Nephron (organoid): ENCODE data around the gene MCCD1.
"Not testable (repeated sequence)": the region's sequence is repeated elsewhere in the genome, so short reads cannot be mapped to it uniquely, and the experiment has no call there.

ENCODE experiments used
- H3K27ac Mint-ChIP-seq, 3 experiments: 2 replicates each; pipeline ENCODE4 v1.8.0; 2020; ENCODE audit warnings: mixed read lengths in 3 of 3, mild to moderate bottlenecking in 2 of 3, moderate library complexity in 1 of 3
- H3K27me3 Mint-ChIP-seq: 2 replicates; pipeline ENCODE4 v1.8.0; 2021; ENCODE audit warnings: low read depth, mild to moderate bottlenecking, moderate library complexity, mixed read lengths
- H3K36me3 Mint-ChIP-seq: 2 replicates; pipeline ENCODE4 v1.8.0; 2020; ENCODE audit warnings: low read depth, mixed read lengths
- H3K4me1 Mint-ChIP-seq: 2 replicates; pipeline ENCODE4 v1.8.0; 2020; ENCODE audit warnings: mixed read lengths
- H3K4me3 Mint-ChIP-seq, 3 experiments: 2 replicates each; pipeline ENCODE4 v1.8.0; 2020; ENCODE audit warnings: mild to moderate bottlenecking in 3 of 3, mixed read lengths in 3 of 3, moderate library complexity in 2 of 3
- H3K9me3 Mint-ChIP-seq: 2 replicates; pipeline ENCODE4 v1.8.0; 2020; ENCODE audit warnings: mixed read lengths
- TF ChIP-seq, protein P1 (sequence below), 3 experiments: fragments of 200-600 bp; sonication (generic); IDR thresholded peaks; one replicate each; pipeline ENCODE4 v1.5.0; 2021; ENCODE audit warnings: antibody characterized with exemption in 3 of 3; ENCODE audit not compliant: unreplicated experiment in 3 of 3

Gene MCCD1

DNA sequence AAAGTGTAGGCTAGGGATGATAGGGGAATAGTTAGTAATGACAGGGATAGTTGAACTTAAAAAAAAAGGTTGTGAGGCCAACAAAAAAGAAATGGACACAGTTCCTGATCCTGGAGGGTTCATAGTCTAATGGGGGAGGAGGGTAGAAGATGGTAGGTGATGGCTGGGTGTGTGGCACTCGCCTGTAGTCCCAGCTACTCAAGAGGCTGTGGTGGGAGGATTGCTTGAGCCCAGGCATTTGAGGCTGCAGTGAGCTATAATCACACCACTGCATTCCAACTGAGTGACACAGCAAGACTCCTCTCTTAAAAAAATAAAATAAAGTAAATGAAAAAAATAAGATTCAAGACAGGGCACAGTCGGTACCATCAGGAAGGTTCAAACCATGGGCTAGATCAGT lies 33.2 kb upstream of the MCCD1 start:
- Mint-ChIP-seq H3K27ac (no peak overlapping the region), H3K9me3 (no peaks in the 10 kb centered on the region), H3K4me1 (peaks cover 27% of the 10 kb centered on the region), H3K36me3 (no peaks in the 10 kb centered on the region), H3K27me3 (peaks cover 92% of the 10 kb centered on the region), H3K4me3 (peak overlapping the region; percentile 11 to 30 (median 21))
- TF ChIP-seq, protein P1, sequence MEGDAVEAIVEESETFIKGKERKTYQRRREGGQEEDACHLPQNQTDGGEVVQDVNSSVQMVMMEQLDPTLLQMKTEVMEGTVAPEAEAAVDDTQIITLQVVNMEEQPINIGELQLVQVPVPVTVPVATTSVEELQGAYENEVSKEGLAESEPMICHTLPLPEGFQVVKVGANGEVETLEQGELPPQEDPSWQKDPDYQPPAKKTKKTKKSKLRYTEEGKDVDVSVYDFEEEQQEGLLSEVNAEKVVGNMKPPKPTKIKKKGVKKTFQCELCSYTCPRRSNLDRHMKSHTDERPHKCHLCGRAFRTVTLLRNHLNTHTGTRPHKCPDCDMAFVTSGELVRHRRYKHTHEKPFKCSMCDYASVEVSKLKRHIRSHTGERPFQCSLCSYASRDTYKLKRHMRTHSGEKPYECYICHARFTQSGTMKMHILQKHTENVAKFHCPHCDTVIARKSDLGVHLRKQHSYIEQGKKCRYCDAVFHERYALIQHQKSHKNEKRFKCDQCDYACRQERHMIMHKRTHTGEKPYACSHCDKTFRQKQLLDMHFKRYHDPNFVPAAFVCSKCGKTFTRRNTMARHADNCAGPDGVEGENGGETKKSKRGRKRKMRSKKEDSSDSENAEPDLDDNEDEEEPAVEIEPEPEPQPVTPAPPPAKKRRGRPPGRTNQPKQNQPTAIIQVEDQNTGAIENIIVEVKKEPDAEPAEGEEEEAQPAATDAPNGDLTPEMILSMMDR (IDR thresholded peaks at IDR 0.05; ENCODE audit: unreplicated experiment in 3 of 3): no peak

DNA sequence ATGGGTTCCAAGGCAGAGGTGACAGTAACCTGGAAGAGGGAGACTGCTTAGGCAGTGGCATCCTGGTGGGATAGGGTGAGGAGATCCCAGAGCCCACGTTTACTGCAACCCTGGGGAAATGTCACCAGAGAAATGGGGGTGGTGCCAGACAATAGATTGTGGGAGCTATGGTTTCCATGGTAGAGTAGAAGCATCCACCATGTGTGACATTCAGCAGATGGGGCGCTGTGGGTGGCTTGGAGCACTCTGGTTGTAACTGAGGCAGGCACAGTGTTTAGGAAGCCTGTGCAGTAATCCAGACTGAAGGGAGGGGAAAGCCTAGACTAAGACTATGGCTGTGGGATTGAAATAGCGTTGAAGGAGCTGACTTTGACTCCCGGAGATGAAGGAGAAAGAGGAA lies 31.9 kb upstream of the MCCD1 start:
- H3K9me3 Mint-ChIP-seq, H3K27ac Mint-ChIP-seq, H3K36me3 Mint-ChIP-seq: not testable (repeated sequence)
- H3K4me1 Mint-ChIP-seq: peaks cover 29% of the 10 kb centered on the region
- peak overlapping the region; percentile 78 to 80 (median 78) for H3K4me3 Mint-ChIP-seq
- peaks cover 95% of the 10 kb centered on the region for H3K27me3 Mint-ChIP-seq

GRCh38 chr6:31497531-31498476 lies 31.0 kb upstream of the MCCD1 start, which contains the start of gene MICB:
Gene MICB (plus strand): TSS chr6:31498145. CDS start chr6:31498194, 49 bp downstream.
- TF ChIP-seq, protein P1 (IDR thresholded peaks at IDR 0.05; ENCODE audit: unreplicated experiment in 3 of 3): no peak
- no peak within 1 kb of the TSS for H3K27ac Mint-ChIP-seq
- peaks cover 25% of the 10 kb centered on the region for H3K4me1 Mint-ChIP-seq
- H3K9me3 Mint-ChIP-seq: peaks cover 14% of the 10 kb centered on the region
- peak within 1 kb of the TSS; percentile 80 to 82 (median 81) for H3K4me3 Mint-ChIP-seq
- H3K27me3 Mint-ChIP-seq: peaks cover 97% of the 10 kb centered on the region
- H3K36me3 Mint-ChIP-seq: no peaks in the 10 kb centered on the region

DNA sequence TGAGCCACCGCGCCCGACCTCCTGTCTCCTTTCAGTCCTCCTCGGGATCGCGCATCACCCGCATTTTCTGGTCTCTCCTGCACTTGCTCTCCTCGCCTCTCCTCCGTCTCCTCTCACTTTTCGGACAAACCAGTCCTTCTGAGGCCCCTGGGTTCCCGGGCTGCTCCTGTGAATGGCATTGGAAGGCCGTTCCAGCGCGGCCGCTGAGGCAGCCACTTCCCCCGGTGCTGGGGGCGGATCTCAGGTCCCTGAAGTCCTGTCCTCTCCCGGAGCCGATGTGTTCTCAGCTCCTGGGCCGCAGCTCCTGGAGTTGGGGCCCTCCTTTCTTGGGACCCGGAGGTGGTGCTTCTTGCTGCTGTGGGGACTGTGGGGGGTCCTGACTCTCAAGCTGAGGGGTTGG lies 30.0 kb upstream of the MCCD1 start:
- Mint-ChIP-seq H3K4me1 (peaks cover 25% of the 10 kb centered on the region), H3K4me3 (peak overlapping the region; percentile 80 to 82 (median 81)), H3K36me3 (no peaks in the 10 kb centered on the region), H3K27ac (no peak overlapping the region), H3K27me3 (peaks cover 99% of the 10 kb centered on the region), H3K9me3 (peaks cover 17% of the 10 kb centered on the region)
- TF ChIP-seq, protein P1 (IDR thresholded peaks at IDR 0.05; ENCODE audit: unreplicated experiment in 3 of 3): no peak

DNA sequence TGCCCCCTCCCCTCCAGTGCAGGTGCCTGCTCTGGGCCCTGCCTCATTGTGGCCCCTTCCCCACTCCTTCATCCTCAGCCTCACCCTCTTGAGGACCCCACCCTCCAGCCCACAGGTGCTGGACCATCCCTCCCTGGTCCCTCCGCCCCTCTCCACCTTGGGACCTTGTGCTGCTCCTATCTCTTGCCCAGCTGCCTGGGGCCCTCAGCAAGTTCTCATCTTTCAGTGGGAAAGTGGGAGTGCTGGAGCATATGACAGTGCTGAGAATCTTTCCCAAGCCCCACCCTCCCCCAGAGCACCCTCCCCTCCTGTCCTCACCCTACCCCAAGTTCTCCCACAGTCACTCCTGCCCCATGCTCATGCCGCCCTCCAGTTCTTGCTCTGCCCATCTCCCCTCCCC lies 29.1 kb upstream of the MCCD1 start:
- Mint-ChIP-seq H3K4me1 (peaks cover 25% of the 10 kb centered on the region), H3K27me3 (peaks cover 98% of the 10 kb centered on the region), H3K9me3 (peaks cover 17% of the 10 kb centered on the region)
- H3K4me3 Mint-ChIP-seq, H3K36me3 Mint-ChIP-seq, H3K27ac Mint-ChIP-seq: not testable (repeated sequence)

- H3K9me3 Mint-ChIP-seq: peaks cover 17% of the 10 kb centered on the region
- TF ChIP-seq, protein P1 (IDR thresholded peaks at IDR 0.05; ENCODE audit: unreplicated experiment in 3 of 3): no peak
- H3K36me3 Mint-ChIP-seq: no peaks in the 10 kb centered on the region
- no peak overlapping the region for H3K27ac Mint-ChIP-seq
- H3K4me3 Mint-ChIP-seq: no peak overlapping the region
- H3K4me1 Mint-ChIP-seq: peaks cover 17% of the 10 kb centered on the region
- H3K27me3 Mint-ChIP-seq: peaks cover 96% of the 10 kb centered on the region
Measured at GRCh38 chr6:31502586-31502985, 26.2 kb upstream of the MCCD1 start.

- not testable (repeated sequence) for H3K27ac Mint-ChIP-seq, H3K4me3 Mint-ChIP-seq, H3K36me3 Mint-ChIP-seq, H3K9me3 Mint-ChIP-seq, H3K4me1 Mint-ChIP-seq
- H3K27me3 Mint-ChIP-seq: peaks cover 57% of the 10 kb centered on the region
Measured at GRCh38 chr6:31509036-31509435, 19.7 kb upstream of the MCCD1 start.
